GM15510 (cell line): ENCODE data around the gene EEF2K.

ENCODE experiments used
- POLR2A ChIP-seq: IDR thresholded peaks from 3 replicates; pipeline ENCODE4 v1.6.1; 2011; ENCODE audit warnings: borderline replicate concordance; ENCODE audit not compliant: insufficient read length; ENCODE audit errors: extremely low read depth

The EEF2K gene

DNA sequence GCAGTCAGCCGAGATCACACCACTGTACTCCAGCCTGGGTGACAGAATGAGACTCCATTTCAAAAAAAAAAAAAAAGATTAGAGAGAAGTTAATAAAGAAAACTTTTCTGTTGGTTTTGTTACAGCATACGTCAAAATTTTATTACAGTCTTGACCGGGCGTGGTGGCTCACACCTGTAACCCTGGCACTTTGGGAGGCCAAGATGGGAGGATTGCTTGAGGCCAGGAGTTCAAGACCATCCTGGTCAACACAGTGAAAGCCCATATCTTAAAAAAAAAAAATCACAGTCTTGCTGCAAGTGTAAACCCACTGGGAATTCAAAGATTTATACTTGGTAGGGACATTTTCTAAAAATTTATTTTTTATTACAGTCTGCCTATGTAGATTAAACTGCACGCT is 84.9 kb downstream of the EEF2K start:
- no peak for TF ChIP-seq POLR2A

- TF ChIP-seq POLR2A: no peak
Measured at GRCh38 chr16:22291860-22292318, 85.8 kb downstream of the EEF2K start.

- TF ChIP-seq POLR2A: no peak
Measured at GRCh38 chr16:22292320-22292719, 86.2 kb downstream of the EEF2K start.

- TF ChIP-seq POLR2A: no peak
Measured at GRCh38 chr16:22293137-22294106, 87.3 kb downstream of the EEF2K start.

DNA sequence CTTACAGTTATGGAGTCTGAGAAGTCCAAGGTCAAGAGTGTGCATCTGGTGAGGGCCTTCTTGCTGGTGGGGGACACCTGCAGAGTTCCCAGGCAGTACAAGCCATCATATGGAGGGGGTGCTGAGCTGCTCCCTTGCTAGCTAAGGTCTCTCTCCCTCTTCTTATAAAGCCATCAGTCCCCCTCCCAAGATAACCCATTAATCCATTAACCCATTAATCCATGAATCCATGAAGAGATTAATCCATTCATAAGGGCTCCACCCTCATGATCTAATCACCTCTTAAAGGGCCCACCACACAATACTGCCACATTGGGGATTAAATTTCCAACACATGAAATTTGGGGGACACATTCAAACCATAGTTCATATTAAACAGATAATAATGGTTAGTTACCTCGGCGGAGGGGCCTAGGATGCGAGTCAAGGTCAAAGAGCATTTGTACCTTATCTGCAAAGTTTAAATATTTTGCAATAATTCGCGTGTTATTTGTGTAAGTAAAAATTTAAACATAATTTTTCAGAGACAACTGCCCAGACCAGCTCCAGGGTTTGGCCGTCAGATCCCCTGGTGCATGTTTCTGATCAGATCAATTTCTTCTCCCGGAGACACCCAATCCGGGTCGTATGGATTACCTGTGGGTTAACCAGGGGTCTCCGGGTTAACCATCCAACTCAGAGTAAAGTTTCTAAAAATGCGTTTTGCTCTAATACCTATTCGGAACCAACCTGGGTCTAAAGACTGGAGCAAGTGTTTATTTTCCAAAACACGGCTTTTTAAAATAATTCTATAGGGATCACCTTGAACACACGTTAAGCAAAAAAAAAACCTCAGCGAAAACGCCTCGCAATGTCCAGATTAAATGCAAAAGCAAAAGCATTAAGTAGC is 90.4 kb downstream of the EEF2K start:
- no peak for TF ChIP-seq POLR2A

DNA sequence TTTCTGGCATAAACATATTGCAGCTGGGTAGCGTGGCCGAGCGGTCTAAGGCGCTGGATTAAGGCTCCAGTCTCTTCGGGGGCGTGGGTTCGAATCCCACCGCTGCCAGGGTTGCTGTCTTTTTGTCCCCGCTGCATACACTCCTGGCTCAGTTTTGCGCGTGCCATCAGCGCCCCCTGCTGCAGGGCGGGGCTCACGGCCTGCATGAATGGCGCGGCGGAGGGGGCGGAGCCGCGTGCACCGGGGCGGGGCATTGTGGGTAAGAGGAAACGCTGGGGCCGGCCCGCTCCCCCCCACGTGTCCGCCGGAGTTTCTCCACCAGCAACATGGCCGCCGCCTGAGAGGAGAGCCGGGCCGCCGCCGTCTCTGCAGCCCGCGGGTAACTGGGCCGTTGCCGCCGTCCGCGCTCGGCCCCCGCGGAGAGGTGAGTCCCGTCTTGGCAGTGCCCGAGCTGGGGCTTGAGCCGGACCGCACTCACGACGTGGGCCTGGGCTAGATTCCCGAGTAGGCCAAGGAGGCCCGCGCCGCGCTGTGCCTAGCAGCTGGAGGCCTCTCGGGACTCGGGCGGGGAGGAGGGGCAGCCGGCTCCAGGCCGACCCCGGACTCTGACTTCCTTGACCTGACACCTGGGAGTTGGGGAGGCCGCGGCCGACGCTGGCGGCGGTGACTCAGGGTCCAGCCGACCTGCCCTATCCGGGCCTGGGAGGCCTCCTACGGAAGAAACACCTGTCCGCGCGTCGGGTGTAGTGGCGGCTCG is 91.2 kb downstream of the EEF2K start, which contains the start of gene POLR3E:
POLR3E (plus strand) TSS at position 296 of the 757 bp plus-strand sequence. CDS start 5,560 bp downstream, outside the sequence.
- TF ChIP-seq POLR2A: peak; percentile 74

GRCh38 chr16:22297871-22298733 is 92.0 kb downstream of the EEF2K start:
- peak; percentile 37 for TF ChIP-seq POLR2A

DNA sequence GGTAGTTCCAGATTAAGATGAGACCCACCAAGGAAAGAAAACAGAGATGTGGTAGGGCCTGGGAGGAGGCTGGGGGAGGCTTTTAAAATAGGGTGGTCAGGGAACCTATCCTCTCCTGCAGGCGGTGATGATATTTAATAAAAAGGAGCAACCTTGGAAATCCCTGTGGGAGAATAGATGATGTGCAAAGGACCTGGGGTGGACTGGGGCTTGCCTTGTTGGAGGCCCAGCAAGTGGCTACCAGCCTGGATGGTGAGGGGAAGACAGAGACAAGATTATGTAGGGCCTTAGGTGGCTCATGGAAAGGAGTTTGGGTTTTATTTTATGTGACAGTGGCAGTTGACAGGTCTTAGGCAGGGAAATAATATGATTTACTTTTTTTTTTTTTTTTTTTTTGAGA is 93.0 kb downstream of the EEF2K start:
- no peak for TF ChIP-seq POLR2A

DNA sequence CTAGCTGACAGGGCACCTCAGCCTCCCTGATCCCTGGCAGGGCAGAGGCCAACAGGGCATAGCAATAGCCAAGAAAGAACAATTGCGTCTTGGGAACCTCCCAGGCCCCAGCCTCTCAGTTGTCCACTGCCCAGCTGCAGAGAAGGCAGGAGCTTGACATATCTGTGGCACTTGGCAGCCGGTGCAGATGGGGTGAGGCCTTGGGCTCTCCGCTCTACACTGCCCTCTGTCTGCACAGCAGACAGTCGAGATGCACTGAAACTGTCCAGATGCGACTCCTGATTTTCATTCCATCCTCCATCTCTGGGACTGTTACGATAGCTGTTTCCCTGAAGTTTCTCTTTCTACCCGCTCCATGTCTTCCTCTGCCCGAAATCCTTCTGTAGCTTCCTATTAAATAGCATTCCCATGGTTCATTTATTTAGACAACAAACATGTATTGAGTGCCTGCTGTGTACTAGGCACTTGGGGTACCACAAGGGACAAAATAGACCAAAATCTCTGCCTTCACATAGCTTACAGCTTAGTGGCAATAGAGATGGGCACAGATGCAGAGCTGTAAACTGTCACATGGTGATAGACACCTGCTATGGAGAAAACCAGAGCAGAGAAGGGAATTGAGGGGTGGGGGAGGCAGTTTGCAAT is 94.5 kb downstream of the EEF2K start:
- TF ChIP-seq POLR2A: no peak

GRCh38 chr16:22302776-22303363 is 96.8 kb downstream of the EEF2K start:
- TF ChIP-seq POLR2A: no peak

- no peak for TF ChIP-seq POLR2A
Measured at GRCh38 chr16:22304411-22304810, 98.3 kb downstream of the EEF2K start.

- no peak for TF ChIP-seq POLR2A
Measured at GRCh38 chr16:22306788-22307187, 100.7 kb downstream of the EEF2K start.

DNA sequence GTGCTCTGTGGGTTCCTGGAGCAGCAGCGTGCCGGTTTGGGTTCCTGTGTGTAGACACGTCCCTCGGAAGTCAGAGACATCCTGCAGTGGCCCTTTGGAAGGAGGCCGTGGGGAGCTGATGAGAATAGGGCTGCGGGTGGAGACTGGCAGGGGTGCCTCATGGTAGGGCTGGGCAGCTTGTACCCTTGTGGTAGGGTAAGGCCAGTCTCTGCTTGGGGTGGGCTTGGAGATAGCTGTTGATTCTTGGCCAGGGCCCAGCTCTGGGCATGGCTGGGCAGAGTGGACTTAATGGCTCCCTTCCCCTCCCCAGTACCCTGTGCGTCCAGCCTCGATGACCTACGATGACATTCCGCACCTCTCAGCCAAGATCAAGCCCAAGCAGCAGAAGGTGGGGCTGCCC is 101.8 kb downstream of the EEF2K start:
- no peak for TF ChIP-seq POLR2A
